Measurements from ENCODE around the gene ITPR2. TPM values are rescaled to one million over a fixed set of nuclear protein-coding genes. Genes with fewer than 3 reads are reported as not detected.

Gene ITPR2
- polyA plus RNA-seq, 2 of the 4 experiments (the other 2 are of a cell fraction): 3.1 to 8.1 TPM

DNA sequence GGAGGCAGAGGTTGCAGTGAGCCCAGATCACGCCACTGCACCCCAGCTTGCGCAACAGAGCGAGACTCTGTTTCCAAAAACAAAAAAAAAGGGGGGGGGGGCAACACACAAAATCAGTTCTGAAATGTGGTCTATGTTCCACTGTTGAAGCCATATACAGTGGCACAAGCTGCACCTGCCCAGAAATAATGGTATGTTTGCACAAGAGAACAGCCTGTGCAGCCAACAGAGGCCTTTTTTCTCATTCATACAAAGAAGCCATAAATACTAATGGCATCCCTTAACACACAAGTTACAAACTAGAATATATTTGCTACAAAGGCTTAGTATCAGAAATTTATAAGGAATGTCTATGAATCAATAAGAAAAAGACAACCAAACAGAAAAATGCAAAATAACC lies 37.1 kb downstream of the ITPR2 start:
- TF ChIP-seq, protein P1, sequence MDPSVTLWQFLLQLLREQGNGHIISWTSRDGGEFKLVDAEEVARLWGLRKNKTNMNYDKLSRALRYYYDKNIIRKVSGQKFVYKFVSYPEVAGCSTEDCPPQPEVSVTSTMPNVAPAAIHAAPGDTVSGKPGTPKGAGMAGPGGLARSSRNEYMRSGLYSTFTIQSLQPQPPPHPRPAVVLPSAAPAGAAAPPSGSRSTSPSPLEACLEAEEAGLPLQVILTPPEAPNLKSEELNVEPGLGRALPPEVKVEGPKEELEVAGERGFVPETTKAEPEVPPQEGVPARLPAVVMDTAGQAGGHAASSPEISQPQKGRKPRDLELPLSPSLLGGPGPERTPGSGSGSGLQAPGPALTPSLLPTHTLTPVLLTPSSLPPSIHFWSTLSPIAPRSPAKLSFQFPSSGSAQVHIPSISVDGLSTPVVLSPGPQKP (IDR thresholded peaks at IDR 0.05; ENCODE audit: low read depth, low read length): no peak
- TF ChIP-seq, protein P2, sequence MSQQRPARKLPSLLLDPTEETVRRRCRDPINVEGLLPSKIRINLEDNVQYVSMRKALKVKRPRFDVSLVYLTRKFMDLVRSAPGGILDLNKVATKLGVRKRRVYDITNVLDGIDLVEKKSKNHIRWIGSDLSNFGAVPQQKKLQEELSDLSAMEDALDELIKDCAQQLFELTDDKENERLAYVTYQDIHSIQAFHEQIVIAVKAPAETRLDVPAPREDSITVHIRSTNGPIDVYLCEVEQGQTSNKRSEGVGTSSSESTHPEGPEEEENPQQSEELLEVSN (IDR thresholded peaks at IDR 0.05; ENCODE audit: borderline replicate concordance, low read depth): no peak
- TF ChIP-seq ESRRA (IDR thresholded peaks at IDR 0.05; ENCODE audit: borderline replicate concordance, low read length) (no peak), PHF8 (IDR thresholded peaks at IDR 0.05; ENCODE audit: borderline replicate concordance, low read depth) (no peak), BHLHE40 (IDR thresholded peaks at IDR 0.05; ENCODE audit: low read depth, low read length) (no peak)
- ChIA-PET CTCF (interaction anchor here (0.6 kb wide), 1 partner anchor 155 kb away, joined by 3 read pairs; no protein-coding TSS in a partner anchor), POLR2A (no interaction called here)
- no peak overlapping the region for H3K4me3 ChIP-seq
- no peak overlapping the region for H3K27ac ChIP-seq
- peaks cover 10% of the 10 kb centered on the region for H3K4me1 ChIP-seq
- DNase-seq (ENCODE audit: low read depth in 1 of 2, low spot score in 1 of 2) (no peak), FAIRE-seq (no peak), ATAC-seq (no peak)
- H3K9me3 ChIP-seq: no peaks in the 10 kb centered on the region
- WGBS (ENCODE audit: missing lambda C conversion rate): 92% methylated on average over 3 of the region's 3 CpGs
- H3K4me2 ChIP-seq: no peak overlapping the region

DNA sequence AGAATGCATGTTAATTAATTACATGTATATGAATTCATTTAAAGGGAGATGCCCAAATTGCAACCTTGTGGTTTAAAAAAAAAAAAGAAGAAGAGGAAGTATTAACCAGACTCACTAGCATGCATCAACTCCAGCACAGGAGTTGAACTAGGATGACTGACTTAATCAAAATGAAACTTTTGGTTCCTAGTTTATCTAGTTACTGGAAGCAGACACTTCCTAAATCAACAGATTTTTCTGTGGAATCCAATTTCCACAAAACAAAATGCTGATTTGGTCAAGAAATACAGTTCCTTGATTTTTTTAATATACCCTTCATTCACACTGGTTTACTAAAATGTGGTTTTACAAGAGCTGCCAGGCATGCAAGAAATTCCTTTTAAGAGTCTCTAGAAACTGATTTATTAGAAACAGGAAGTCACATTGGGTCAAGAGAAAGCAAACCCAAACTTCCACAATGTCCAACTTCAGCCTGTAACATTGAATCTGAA lies 41.6 kb downstream of the ITPR2 start:
- no peak overlapping the region for H3K4me3 ChIP-seq
- CTCF ChIA-PET: interaction anchor here (1.0 to 1.5 kb wide), 2 partner anchors 22 to 108 kb away, joined by 3 read pairs; no protein-coding TSS in a partner anchor
- no peak overlapping the region for H3K27ac ChIP-seq
- TF ChIP-seq HOXB13 (CRISPR knock-in tag; IDR thresholded peaks at IDR 0.05; ENCODE audit: low read depth) (no peak), RARB (CRISPR knock-in tag; IDR thresholded peaks at IDR 0.05) (no peak), JUN (IDR thresholded peaks at IDR 0.05) (no peak), HOXA7 (CRISPR knock-in tag; IDR thresholded peaks at IDR 0.05) (no peak), CBX8 (IDR thresholded peaks at IDR 0.05) (no peak), JUNB (IDR thresholded peaks at IDR 0.05) (no peak), NR3C1 (IDR thresholded peaks at IDR 0.05) (no peak), FOSL2 (IDR thresholded peaks at IDR 0.05) (no peak), FOSL2 (CRISPR knock-in tag; IDR thresholded peaks at IDR 0.05) (no peak), TFCP2L1 (CRISPR knock-in tag; IDR thresholded peaks at IDR 0.05) (no peak), RAD21 (conservative IDR thresholded peaks at IDR 0.05 in 1 of 2, IDR thresholded peaks at IDR 0.05 in 1 of 2) (no peak), POLR2AphosphoS2 (conservative IDR thresholded peaks at IDR 0.05; ENCODE audit: low read length) (no peak), FOSB (CRISPR knock-in tag; IDR thresholded peaks at IDR 0.05) (no peak), ZFP36 (IDR thresholded peaks at IDR 0.05; ENCODE audit: borderline replicate concordance, partially characterized antibody) (no peak), TP53 (CRISPR knock-in tag; IDR thresholded peaks at IDR 0.05) (no peak), FOXS1 (CRISPR knock-in tag; IDR thresholded peaks at IDR 0.05) (no peak)
- TF ChIP-seq, protein P2 (IDR thresholded peaks at IDR 0.05; ENCODE audit: borderline replicate concordance, low read depth): no peak
- TF ChIP-seq, protein P3, sequence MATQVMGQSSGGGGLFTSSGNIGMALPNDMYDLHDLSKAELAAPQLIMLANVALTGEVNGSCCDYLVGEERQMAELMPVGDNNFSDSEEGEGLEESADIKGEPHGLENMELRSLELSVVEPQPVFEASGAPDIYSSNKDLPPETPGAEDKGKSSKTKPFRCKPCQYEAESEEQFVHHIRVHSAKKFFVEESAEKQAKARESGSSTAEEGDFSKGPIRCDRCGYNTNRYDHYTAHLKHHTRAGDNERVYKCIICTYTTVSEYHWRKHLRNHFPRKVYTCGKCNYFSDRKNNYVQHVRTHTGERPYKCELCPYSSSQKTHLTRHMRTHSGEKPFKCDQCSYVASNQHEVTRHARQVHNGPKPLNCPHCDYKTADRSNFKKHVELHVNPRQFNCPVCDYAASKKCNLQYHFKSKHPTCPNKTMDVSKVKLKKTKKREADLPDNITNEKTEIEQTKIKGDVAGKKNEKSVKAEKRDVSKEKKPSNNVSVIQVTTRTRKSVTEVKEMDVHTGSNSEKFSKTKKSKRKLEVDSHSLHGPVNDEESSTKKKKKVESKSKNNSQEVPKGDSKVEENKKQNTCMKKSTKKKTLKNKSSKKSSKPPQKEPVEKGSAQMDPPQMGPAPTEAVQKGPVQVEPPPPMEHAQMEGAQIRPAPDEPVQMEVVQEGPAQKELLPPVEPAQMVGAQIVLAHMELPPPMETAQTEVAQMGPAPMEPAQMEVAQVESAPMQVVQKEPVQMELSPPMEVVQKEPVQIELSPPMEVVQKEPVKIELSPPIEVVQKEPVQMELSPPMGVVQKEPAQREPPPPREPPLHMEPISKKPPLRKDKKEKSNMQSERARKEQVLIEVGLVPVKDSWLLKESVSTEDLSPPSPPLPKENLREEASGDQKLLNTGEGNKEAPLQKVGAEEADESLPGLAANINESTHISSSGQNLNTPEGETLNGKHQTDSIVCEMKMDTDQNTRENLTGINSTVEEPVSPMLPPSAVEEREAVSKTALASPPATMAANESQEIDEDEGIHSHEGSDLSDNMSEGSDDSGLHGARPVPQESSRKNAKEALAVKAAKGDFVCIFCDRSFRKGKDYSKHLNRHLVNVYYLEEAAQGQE (IDR thresholded peaks at IDR 0.05): no peak
- TF ChIP-seq, protein P4, sequence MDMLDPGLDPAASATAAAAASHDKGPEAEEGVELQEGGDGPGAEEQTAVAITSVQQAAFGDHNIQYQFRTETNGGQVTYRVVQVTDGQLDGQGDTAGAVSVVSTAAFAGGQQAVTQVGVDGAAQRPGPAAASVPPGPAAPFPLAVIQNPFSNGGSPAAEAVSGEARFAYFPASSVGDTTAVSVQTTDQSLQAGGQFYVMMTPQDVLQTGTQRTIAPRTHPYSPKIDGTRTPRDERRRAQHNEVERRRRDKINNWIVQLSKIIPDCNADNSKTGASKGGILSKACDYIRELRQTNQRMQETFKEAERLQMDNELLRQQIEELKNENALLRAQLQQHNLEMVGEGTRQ (IDR thresholded peaks at IDR 0.05): no peak
- TF ChIP-seq, protein P5, sequence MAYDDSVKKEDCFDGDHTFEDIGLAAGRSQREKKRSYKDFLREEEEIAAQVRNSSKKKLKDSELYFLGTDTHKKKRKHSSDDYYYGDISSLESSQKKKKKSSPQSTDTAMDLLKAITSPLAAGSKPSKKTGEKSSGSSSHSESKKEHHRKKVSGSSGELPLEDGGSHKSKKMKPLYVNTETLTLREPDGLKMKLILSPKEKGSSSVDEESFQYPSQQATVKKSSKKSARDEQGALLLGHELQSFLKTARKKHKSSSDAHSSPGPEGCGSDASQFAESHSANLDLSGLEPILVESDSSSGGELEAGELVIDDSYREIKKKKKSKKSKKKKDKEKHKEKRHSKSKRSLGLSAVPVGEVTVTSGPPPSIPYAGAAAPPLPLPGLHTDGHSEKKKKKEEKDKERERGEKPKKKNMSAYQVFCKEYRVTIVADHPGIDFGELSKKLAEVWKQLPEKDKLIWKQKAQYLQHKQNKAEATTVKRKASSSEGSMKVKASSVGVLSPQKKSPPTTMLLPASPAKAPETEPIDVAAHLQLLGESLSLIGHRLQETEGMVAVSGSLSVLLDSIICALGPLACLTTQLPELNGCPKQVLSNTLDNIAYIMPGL (CRISPR knock-in tag; IDR thresholded peaks at IDR 0.05; ENCODE audit: borderline replicate concordance): no peak
- peaks cover 46% of the 10 kb centered on the region for H3K4me1 ChIP-seq
- DNase-seq (ENCODE audit: low read depth in 1 of 2, low spot score in 1 of 2) (no peak), ATAC-seq (no peak), FAIRE-seq (no peak)
- no peaks in the 10 kb centered on the region for H3K9me3 ChIP-seq
- POLR2A ChIA-PET: no interaction called here
- no peak overlapping the region for H3K4me2 ChIP-seq

Data from A549 (cell line).